ENCODE measurements around the gene PSPN.
A peak's percentile ranks its signal among the peaks of the same experiment; 100 is the strongest.
"Not testable (repeated sequence)": the region's sequence is repeated elsewhere in the genome, so short reads cannot be mapped to it uniquely, and the experiment has no call there.

The PSPN gene

DNA sequence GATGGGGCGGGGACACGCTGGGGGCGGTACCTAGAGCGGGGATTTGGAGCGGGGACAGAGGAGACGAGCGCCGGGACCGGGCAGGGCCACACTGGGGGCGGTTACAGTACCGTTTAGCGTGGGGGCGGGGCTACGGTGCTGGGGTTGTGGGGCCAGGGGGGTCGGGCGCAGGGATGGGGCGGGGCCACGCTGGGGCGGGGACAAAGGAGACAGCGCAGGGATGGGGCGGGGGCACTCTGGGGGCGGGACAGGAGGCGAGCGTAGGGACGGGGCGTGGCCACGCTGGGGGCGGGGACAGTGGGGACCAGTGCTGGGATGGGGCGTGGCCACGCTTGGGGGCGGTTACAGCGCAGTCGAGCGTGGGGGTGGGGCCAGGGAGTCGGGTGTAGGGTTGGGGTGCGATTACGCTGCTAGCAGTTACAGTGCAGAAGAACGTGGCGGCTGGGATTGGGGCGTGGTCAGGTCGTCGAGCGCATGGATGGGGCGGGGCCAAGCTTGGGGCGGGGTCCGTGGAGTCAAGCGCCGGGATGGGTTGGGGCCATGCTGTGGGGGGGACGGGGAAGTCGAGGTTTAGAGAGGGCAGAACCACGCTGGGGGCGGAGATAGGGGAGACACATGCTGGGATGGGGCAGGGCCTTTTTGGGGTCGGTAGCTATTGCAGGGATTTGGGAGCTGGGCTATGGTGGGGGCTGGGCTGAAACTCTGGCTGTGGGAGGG, 2.5 kb downstream of the PSPN start:
- TF ChIP-seq CTCF (IDR thresholded peaks at IDR 0.05; ENCODE audit: poor library complexity, severe bottlenecking): no peak
- Histone ChIP-seq H3K27ac (ENCODE audit: poor library complexity, severe bottlenecking) (peak overlapping the region; percentile 76), H3K9me3 (ENCODE audit: severe bottlenecking) (no peaks in the 10 kb centered on the region), H3K4me1 (ENCODE audit: insufficient read depth, poor library complexity, severe bottlenecking) (no peaks in the 10 kb centered on the region), H3K4me3 (ENCODE audit: severe bottlenecking) (peak overlapping the region; percentile 73), H3K36me3 (ENCODE audit: low read depth) (no peaks in the 10 kb centered on the region; the same call in 1 of the 2 replicates), H3K27me3 (ENCODE audit: insufficient read depth, poor library complexity, severe bottlenecking) (no peaks in the 10 kb centered on the region)
- peak; percentile 71 for ATAC-seq (ENCODE audit: low read depth)
- DNase-seq (ENCODE audit: low spot score): peak; percentile 98

- no peaks in the 10 kb centered on the region; the same call in 1 of the 2 replicates for H3K36me3 ChIP-seq (ENCODE audit: low read depth)
- H3K27ac ChIP-seq (ENCODE audit: poor library complexity, severe bottlenecking): peak within 1 kb of the TSS; percentile 76
- no peaks in the 10 kb centered on the region for H3K4me1 ChIP-seq (ENCODE audit: insufficient read depth, poor library complexity, severe bottlenecking)
- no peaks in the 10 kb centered on the region for H3K9me3 ChIP-seq (ENCODE audit: severe bottlenecking)
- no peaks in the 10 kb centered on the region for H3K27me3 ChIP-seq (ENCODE audit: insufficient read depth, poor library complexity, severe bottlenecking)
- peak within 1 kb of the TSS; percentile 73 for H3K4me3 ChIP-seq (ENCODE audit: severe bottlenecking)
- DNase-seq (ENCODE audit: low spot score) (peak; percentile 99), ATAC-seq (ENCODE audit: low read depth) (peak; percentile 86)
- no peak for TF ChIP-seq CTCF (IDR thresholded peaks at IDR 0.05; ENCODE audit: poor library complexity, severe bottlenecking)
These were observed 3.1 kb downstream of the PSPN start, which contains the start of gene ALKBH7 for GRCh38 chr19:6372594-6373095. Gene ALKBH7 (plus strand): TSS chr19:6372794. CDS start chr19:6372821, 27 bp downstream.

DNA sequence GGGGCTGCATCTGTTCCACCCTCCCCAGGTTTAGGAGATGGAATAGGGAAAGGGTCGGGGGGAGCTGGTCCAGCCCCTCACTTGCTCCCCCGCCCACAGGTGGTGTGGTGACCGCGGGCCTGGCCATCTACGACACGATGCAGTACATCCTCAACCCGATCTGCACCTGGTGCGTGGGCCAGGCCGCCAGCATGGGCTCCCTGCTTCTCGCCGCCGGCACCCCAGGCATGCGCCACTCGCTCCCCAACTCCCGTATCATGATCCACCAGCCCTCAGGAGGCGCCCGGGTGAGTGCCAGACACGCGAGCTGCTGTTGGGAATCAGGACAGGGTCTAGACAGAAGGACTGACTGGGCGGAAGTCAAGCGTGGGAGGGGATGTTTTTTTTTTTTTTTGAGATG, 11.4 kb downstream of the PSPN start:
- H3K27me3 ChIP-seq (ENCODE audit: insufficient read depth, poor library complexity, severe bottlenecking): no peaks in the 10 kb centered on the region
- ATAC-seq (ENCODE audit: low read depth) (no peak), DNase-seq (ENCODE audit: low spot score) (no peak)
- no peak overlapping the region for H3K27ac ChIP-seq (ENCODE audit: poor library complexity, severe bottlenecking)
- no peak for TF ChIP-seq CTCF (IDR thresholded peaks at IDR 0.05; ENCODE audit: poor library complexity, severe bottlenecking)
- no peak overlapping the region for H3K4me3 ChIP-seq (ENCODE audit: severe bottlenecking)
- H3K9me3 ChIP-seq (ENCODE audit: severe bottlenecking): no peaks in the 10 kb centered on the region
- H3K4me1 ChIP-seq (ENCODE audit: insufficient read depth, poor library complexity, severe bottlenecking): no peaks in the 10 kb centered on the region
- H3K36me3 ChIP-seq (ENCODE audit: low read depth): peaks cover 36% of the 10 kb centered on the region

- Histone ChIP-seq H3K27ac (ENCODE audit: poor library complexity, severe bottlenecking) (peak overlapping the region; percentile 61), H3K4me3 (ENCODE audit: severe bottlenecking) (peak overlapping the region; percentile 84), H3K9me3 (ENCODE audit: severe bottlenecking) (no peaks in the 10 kb centered on the region), H3K4me1 (ENCODE audit: insufficient read depth, poor library complexity, severe bottlenecking) (no peaks in the 10 kb centered on the region), H3K36me3 (ENCODE audit: low read depth) (peaks cover 36% of the 10 kb centered on the region), H3K27me3 (ENCODE audit: insufficient read depth, poor library complexity, severe bottlenecking) (no peaks in the 10 kb centered on the region)
- ATAC-seq (ENCODE audit: low read depth): no peak
- no peak for DNase-seq (ENCODE audit: low spot score)
- no peak for TF ChIP-seq CTCF (IDR thresholded peaks at IDR 0.05; ENCODE audit: poor library complexity, severe bottlenecking)
These were observed 13.4 kb downstream of the PSPN start for GRCh38 chr19:6362351-6362801.

DNA sequence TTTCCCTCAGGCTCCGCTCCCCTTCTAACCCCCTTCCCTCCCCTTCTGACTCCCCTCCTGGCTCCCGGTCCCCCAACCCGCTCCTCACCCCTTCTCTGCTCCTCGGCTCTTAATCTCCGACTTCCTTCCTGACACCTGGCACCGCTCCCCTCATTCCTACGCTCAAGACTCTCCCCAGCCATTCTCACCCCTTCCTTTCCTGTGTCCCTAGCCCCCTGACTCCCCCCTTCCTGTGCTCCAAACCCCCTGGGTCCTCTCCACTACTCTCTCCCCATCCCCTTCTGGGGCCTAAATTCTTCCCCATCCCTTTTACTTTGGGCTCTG, 13.7 kb downstream of the PSPN start:
- Histone ChIP-seq H3K4me3 (ENCODE audit: severe bottlenecking) (peak overlapping the region; percentile 84), H3K27me3 (ENCODE audit: insufficient read depth, poor library complexity, severe bottlenecking) (no peaks in the 10 kb centered on the region), H3K36me3 (ENCODE audit: low read depth) (peaks cover 35% of the 10 kb centered on the region), H3K9me3 (ENCODE audit: severe bottlenecking) (no peaks in the 10 kb centered on the region), H3K4me1 (ENCODE audit: insufficient read depth, poor library complexity, severe bottlenecking) (no peaks in the 10 kb centered on the region), H3K27ac (ENCODE audit: poor library complexity, severe bottlenecking) (peak overlapping the region; percentile 61)
- no peak for TF ChIP-seq CTCF (IDR thresholded peaks at IDR 0.05; ENCODE audit: poor library complexity, severe bottlenecking)
- DNase-seq (ENCODE audit: low spot score) (no peak), ATAC-seq (ENCODE audit: low read depth) (peak; percentile 21; the same call in 1 of the 3 replicates)

DNA sequence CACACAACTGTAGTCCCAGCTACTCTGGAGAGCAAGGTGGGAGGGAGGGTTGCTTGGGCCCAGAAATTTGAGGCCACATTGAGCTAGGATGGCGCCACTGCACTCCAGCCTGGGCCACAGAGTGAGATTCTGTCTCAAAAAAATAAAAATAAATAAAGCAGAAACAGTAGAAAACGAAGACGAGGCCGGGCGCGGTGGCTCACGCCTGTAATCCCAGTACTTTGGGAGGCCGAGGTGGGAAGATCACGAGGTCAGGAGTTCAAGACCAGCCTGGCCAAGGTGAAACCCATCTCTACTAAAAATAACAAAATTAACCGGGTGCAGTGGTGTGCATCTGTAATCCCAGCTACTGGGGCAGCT, 14.9 kb downstream of the PSPN start:
- DNase-seq (ENCODE audit: low spot score); H3K9me3 ChIP-seq (ENCODE audit: severe bottlenecking); H3K27me3 ChIP-seq (ENCODE audit: insufficient read depth, poor library complexity, severe bottlenecking); ATAC-seq (ENCODE audit: low read depth); H3K27ac ChIP-seq (ENCODE audit: poor library complexity, severe bottlenecking); H3K4me1 ChIP-seq (ENCODE audit: insufficient read depth, poor library complexity, severe bottlenecking): not testable (repeated sequence)
- Histone ChIP-seq H3K4me3 (ENCODE audit: severe bottlenecking) (peak overlapping the region; percentile 84), H3K36me3 (ENCODE audit: low read depth) (peaks cover 23% of the 10 kb centered on the region)

DNA sequence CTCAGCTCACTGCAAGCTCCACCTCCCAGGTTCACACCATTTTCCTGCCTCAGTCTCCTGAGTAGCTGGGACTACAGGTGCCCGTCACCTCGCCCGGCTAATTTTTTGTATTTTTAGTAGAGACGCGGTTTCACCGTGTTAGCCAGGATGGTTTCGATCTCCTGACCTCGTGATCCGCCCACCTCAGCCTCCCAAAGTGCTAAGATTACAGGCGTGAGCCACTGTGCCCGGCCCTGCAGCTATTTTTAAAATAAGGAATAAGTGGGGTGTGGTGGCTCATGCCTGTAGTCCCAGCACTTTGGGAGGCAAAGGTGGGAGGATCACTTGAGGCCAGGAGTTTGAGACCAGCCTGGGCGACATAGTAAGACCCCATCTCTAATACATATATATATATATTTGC, 15.3 kb downstream of the PSPN start:
- not testable (repeated sequence) for H3K27me3 ChIP-seq (ENCODE audit: insufficient read depth, poor library complexity, severe bottlenecking); ATAC-seq (ENCODE audit: low read depth); H3K4me1 ChIP-seq (ENCODE audit: insufficient read depth, poor library complexity, severe bottlenecking); DNase-seq (ENCODE audit: low spot score); H3K27ac ChIP-seq (ENCODE audit: poor library complexity, severe bottlenecking); H3K4me3 ChIP-seq (ENCODE audit: severe bottlenecking); H3K9me3 ChIP-seq (ENCODE audit: severe bottlenecking)
- peaks cover 19% of the 10 kb centered on the region for H3K36me3 ChIP-seq (ENCODE audit: low read depth)

All from RWPE2 (cell line).